ENCODE results near the gene USP31. TPM values are rescaled to one million over a fixed set of nuclear protein-coding genes. Genes with fewer than 3 reads are reported as not detected.

USP31 gene
- total RNA-seq = 13.2 and 17.8 TPM in 2 replicates

GRCh38 chr16:23149267-23149992 is at the start of gene USP31:
Gene USP31, minus strand, starts transcription at chr16:23149452. Its CDS starts 182 bp downstream, at chr16:23149270.

GRCh38 chr16:23182679-23183542 is 33.7 kb upstream of the USP31 start, which contains the start of gene SCNN1G:
Gene SCNN1G, plus strand, starts transcription at chr16:23182745. Its CDS starts 3,527 bp downstream, at chr16:23186272.

Other genes with a start within 250 kb of the USP31 start
- gene SCNN1G, start 33.3 kb upstream of the USP31 start, total RNA-seq = under 0.01 and 0.85 TPM in 2 replicates
- gene SCNN1B, start 152.8 kb upstream of the USP31 start, total RNA-seq = 0.48 and 1.5 TPM in 2 replicates